Fibroblast of skin of abdomen (primary cell): ENCODE data around the gene SAP130.

Source experiments
- DNase-seq: peaks from one replicate; pipeline ENCODE4 v3.0.0-alpha.2; 2013

The SAP130 gene

DNA sequence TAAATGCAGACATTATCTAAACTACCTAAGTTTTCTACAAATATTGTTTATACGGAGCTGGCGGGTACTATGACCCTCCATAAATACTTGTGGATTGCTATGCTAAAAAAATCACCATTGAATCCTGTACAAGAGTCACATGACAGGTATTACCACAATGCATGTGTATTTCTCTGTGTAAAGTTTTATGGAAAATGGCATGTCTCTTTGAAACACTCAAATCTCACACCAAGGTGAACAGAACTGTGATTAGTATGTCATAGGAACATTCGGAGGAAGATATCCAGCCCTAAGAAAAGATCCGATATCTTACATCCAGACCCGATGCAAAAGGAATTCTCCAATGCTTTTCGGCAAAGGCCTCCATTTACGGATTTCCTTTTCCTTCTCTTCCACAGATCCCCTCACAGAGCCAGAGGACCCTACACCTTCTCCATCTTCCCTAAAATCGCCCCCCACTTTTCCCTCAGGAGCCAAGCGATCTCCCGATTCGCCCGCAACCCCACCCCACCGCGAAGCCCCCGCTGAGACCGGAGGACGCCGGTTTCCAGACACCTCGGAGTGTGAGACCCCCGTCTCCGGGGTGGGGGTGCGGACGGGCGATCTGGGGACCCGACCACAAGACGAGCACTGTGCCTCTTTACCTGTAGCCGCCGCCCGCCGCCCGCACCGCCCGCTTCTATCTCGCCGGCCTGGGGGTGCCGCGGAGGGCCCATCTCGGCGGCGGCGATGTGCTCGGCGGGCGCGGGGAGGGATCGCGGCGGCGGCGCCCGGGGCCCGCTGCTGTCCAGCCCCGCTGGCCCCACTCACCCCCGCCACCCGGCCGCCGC is 1.2 kb downstream of the SAP130 start:
- peak; percentile 1 for DNase-seq

DNA sequence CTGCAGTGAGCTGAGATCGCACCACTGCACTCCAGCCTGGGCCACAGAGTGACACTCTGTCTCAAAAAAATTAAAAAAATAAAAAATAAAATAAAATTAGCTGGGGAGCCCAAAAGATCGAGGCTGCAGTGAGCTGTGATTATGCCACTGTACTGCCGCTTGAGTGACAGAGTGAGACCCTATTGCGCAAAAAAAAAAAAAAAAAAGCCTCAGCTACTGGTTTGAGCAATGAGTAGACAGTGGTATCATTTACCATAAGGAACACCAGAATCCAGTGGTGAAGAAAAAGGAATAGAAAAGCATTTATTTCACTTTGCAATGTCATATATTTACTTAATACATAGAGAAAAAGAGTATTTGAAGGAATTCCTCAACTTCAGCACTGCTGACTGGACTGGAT is 3.0 kb downstream of the SAP130 start:
- no peak for DNase-seq

DNA sequence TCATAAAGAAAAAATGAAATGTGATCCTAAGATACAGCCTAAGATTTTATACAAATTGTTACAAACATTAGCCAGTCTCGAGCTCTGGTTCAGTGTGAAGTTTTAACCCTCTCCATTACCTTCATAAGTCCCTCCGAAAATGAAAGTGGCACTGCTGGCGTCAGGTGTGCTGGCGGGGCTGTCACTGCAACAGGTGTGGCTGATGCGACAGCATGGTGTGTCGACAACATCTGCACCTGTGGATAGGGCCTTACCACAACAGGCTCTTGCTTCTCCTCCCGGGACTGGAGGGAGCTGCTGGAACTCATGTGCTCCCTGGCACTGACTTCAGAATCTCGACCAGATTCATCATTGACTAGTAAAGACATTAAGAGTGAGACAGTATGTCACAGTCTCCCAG is 10.3 kb downstream of the SAP130 start:
- DNase-seq: no peak

DNA sequence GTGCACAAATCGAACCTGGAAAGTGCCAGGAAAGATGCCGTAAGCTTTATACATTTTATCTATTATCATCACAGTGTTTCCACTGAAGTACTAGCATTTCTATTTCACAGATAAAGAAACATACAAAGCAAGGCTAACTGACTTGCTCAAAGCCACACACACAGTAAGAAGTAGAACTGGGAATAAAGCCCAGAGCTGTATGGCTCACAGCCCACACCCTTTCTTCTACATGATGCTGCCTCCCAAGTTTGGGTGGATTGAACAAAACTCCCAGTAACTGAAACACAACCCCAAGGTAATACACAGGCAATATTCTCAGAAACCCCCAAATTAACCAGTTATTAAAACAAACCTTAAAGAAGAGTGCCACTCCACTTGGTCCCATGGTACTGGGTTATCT is 11.2 kb downstream of the SAP130 start:
- no peak for DNase-seq

DNA sequence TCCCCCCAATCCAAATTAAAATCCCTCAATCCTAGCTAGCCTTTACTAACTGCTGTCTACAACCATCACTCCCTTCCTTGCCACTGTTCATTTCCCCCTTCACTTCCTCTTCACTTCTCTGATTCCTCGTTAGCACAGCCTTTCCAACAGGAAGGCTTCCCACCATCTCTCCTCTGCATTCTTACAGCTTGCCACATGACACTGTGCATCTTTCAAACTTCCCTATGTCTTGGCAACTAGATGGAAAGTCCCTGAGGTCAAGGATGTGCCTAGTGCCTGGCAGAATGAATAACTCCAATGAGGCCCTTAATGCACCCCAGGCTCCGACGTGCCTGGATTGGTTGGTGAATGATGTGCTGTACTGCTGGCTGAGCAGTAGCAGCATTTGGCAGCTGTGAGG is 15.2 kb downstream of the SAP130 start:
- no peak for DNase-seq

DNA sequence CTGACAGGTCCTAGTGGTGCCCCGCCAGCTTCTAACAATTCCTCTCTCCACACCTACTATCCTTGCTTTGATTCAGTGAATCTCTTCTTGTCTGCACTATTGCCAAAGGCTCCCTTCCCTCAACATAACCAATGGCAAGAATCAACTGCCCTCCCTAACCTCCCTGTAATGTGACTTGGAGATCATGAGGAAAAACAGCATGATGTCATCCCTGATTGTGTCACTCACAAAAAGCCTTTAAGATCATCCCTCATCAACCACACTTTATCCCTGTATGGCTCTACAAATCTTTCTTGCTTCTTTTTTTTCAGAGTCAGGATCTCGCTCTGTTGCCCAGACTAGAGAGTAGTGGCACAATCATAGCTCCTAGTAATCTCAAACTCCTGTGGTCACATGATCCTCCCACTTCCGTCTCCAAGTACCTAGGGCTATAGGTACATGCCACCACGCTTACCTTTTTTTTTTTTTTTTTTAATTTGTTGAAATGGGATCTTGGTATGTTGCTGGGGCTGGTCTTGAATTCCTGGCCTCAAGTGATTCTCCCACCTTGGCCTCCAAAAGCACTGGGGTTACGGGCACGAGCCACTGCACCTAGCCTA is 19.7 kb downstream of the SAP130 start:
- DNase-seq: no peak

DNA sequence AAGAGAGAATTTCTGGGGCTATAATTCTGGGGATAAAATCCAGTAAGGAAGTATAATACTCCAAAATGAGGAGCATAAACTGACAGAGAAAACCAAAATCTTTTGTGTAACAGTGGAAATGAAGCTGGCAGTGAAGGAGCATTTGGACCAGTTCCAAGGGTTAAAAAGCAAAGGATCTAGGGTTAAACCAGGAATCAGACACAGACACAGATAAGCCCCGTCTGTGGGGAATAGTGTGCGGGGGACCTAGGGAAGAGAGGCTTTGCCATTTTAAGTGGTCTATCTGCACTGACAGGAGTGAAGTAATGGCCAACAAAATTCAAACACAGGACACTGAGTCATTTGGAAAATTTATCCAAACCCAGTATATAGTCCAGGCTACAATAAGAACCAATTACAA is 23.4 kb downstream of the SAP130 start:
- DNase-seq: no peak

DNA sequence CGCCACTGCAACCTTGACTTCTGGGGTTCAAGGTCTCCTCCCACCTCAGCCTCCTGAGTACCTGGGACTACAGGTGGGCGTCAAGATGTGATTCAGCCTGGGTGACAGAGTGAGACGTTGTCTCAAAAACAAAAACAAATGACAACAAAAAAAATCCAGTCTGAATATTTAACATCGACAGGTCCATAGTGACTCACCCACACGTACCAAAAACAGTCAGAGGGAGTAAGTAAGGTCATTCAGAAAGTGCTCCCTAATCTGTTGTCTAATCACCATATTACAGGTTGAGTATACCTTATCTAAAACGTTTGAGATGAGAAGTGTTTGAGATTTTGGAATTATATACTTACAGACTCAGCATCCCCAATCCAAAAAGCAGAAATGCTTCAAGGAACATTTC is 24.4 kb downstream of the SAP130 start:
- no peak for DNase-seq

DNA sequence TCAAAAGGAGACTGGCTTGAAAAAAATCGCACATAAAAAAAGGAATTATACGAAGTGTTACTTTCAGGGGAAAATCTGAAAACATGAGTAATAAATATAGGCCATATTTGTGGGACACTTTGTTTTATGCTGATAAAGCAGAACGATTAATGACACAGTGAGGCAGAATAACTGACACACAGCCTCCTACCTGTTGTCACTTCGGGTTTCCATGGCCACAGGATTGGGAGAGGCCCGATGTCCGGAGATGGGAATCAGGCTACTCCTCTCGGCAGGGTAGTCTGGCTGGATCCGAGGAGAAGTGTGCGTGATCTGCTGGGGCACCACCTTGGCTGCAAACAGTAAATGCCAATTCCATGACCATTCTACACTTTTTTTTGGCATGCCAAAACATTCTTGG is 31.7 kb downstream of the SAP130 start:
- no peak for DNase-seq

DNA sequence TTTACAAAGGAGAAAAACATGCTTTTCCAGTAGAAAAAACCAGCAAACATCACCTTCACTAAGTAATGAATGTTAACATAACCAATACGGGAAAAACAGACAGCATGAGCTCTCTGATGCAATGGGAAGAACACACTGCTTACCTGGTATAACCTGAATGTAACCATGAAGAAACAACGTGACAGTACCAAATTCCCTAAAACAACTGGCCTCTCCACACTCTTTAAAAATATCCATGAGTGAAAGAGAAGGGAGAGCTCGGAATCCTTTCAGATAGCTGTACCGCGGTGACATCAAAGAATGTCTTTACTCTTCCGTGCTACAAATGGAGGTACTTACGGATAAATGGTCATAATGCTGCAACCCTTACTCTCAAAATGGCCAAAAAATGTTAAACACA is 32.1 kb downstream of the SAP130 start:
- no peak for DNase-seq

DNA sequence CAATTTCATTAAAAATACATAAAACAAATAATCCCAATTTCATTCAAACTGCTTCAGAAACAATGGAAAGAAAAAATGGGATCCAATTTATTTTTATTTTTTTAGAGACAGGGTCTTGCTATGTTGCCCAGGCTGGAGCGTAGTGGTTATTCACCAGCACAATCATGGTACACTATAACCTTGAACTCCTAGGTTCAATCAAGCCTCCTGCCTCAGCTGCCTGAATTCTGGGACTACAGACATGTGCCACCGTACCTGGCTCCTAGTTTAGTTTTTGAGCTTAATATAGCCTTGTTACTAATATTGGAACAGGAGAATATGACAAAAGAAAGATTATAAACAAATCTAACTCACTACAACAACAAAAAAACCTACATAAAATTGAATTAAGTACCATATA is 34.2 kb downstream of the SAP130 start:
- no peak for DNase-seq

DNA sequence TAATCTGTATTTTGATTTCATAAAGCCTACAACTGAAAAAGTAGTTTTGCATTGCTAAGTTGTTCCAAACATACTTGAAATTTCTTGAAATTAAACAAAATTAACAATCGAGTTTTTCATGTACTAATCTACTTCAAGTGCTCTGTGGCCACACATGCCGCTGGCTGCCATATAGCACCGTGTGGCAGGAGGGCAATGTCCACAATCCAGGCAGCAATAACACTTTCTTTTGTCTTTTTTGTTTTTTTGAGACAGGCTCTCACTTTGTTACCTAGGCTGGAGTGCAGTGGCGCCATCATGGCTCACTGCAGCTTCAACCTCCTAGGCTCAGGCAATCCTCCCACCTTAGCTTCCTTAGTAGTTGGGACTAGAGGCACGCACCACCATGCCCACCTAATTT is 36.1 kb downstream of the SAP130 start:
- DNase-seq: no peak

DNA sequence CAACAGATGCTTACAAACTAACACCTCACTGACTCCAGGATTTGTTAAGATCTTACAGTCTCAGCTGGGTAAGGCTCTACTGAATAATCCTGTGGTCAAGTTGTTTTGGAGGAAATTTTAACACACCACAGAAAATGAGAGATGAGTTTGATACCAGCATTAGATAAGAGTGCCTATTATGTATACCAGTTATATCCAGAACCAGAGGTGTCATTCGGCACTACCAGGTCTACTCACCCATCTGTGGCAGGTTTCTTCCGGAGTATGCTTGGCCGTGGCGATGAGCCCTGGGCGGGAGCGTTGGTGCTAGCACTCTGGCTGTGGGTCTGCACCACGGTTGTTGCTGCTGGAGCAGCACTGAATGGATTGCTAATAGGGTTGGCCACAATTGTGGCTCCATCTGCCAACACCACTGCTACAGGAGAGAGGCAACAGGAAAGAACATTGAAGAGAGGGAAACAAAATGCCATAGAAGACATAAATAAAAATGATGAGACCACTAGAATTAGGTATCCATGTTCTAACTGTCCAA is 41.2 kb downstream of the SAP130 start:
- no peak for DNase-seq

DNA sequence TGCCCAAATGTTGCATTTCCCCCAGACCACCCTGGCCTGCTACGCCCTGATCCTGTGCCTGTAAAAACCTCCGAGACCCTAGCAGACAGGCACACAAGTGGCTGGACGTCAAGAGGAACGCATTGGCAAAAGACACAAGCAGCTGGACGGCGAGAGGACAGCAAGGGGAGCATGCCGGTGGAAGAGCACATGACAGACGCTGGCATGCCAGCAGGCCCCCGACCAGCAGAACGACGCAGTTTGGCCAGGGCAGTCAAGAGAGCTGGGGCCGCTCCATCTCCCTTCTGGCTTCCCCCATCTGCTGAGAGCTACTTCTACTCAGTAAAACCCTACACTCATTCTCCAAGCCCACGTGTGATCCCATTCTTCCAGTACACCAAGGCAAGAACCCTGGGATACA is 42.1 kb downstream of the SAP130 start:
- no peak for DNase-seq

DNA sequence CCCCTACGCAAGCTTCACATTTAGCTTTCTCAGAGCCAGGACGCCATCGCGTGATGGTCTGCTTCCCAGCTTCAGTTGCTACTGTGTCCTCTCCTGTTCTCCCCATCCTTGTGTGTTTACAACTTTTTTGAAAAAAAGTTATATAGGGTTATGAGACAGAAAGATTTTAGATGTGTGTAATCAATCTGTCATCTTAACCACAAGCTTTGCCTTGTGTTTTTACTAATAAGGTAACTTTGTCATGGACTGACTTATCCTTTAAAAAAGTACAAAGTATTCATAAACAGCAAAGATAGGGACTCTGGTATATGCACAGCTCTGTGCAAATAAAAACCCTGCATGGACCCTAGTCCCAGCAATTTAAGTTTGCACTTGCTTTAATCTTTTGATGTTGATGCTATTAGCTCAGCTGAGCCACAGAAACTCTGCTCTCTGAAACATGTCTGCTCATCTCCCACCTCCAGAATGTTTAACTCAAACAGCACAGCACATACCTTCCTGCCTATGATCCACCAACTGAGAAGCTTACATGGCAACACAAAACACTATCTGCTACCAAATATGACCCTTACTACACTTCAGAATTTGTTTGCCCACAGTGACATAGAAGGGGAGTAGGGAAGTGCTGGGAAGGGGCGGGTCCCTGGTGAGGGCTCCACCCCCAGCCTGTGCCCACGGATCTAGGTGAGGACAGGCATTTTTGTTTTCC is 42.7 kb downstream of the SAP130 start:
- DNase-seq: no peak

DNA sequence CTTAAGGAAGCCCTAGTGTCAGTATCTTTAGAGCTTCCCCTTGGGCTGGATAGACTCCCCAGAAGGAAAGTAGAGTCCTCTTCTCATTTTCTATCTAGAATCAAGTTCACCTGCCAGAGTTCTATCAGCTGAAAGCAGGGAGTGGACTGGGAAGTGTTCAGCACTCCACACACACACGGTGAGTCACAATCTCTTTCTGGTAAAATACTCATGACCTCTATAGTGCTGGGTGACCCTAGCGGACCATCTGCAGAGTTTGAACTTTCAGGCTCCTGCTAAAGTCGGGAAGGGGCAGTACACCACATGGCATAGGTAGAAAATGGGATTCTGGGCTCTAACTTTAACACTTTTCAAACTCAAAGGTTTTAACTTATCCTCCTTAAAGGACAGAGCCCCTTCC is 43.3 kb downstream of the SAP130 start:
- no peak for DNase-seq

DNA sequence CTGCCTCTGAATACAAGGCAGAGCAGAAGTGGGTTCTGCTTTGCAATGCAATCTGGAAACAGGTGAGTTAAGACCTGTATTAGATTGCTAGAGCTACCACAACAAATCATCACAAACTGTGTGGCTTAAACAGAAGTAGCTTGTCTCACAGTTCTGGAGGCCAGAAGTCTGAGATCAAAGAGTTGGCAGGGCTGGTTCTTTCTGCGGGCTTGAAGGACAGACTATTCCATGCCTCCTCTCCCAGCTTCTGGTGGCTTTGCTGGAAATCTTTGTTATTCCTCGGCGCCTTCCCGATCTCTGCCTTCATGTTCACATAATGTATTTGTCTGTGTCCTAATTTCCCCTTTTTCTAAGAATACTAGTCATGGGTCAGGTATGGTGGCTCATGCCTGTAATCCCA is 58.4 kb downstream of the SAP130 start:
- no peak for DNase-seq

DNA sequence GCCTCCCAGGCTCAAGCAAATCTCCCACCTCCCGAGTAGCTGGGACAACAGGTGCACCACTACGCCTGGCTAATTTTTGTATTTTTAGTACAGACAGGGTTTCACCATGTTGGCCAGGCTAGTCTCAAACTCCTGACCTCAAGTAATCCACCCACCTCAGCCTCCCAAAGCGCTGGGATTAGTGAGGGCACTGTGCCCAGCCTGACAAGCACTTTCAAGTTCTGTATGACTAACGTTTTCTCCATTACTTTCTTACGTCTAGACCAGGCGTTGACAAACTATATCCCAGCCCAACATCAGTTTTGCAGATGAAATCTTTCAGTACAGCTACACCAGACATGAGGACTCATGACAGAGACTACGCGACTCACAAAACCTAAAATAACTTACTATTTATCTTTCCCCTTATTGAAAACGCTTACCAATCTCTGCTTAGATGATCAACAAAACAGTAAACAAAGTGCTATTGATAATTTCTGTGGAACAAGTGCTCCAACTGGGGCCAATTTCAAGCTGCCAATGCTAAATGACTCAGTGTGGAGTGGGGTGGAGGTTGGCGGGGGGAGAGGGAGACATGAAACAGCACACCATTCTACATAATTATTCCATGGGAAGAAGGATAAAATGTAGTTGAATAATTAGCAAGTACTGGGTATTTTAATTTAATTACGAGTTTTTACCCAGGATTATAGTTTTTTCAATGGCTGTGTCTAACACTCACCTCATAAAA is 59.1 kb downstream of the SAP130 start:
- DNase-seq: peak; percentile 14

DNA sequence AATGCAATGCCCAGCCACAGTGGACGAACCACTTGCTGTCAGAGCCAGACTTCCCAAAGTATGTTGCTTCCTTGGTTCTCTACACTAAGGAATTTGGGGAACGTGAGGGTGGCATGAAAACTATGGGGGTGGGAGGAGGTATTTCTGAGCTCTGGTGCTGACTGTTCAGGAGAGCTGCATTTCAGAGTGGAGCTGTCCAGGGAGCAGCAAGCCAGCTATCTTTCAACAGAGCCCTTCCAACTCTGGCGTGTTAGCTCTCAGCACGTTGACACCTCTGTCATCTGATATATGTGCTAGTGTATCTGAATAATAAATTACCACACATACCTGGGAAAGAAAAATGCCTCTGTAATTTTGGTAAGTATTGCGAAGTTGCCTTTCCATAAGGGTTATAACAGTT is 66.1 kb downstream of the SAP130 start:
- no peak for DNase-seq

DNA sequence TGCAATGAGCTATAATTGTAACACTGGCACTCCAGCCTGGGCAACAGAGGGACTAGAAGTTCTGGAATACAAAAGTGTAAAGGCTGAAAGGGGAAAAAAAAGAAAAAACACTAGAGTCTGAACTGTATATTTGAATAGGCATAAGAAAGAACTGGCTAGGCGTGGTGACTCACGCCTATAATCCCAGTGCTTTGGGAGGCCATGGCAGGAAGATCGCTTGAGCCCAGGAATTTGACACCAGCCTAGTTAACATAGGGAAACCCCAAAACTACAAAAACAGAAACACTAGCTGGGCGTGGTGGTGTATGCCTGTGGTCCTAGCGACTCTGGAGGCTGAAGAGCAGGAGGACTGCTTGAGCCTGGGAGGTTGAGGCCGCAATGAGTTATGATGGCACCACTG is 70.6 kb downstream of the SAP130 start:
- no peak for DNase-seq

DNA sequence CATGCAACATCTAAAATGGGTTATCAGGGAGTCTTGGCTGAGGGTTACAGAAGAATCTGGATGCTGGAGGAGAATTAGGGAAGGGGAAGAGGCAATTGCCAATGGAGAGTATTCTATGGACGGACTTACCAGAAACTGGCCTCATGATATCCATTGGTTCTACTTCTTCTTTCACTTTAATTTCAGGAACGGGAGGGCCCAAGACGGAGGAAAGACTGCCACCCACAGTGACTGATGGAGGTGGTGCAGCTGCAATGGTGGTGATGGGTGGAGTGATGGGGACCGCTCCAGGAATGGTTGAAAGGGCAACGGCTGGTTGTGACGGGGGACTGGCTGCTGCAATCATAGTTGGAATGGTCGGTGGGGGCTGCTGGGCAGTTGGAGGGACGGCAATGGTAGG is 73.0 kb downstream of the SAP130 start:
- no peak for DNase-seq

DNA sequence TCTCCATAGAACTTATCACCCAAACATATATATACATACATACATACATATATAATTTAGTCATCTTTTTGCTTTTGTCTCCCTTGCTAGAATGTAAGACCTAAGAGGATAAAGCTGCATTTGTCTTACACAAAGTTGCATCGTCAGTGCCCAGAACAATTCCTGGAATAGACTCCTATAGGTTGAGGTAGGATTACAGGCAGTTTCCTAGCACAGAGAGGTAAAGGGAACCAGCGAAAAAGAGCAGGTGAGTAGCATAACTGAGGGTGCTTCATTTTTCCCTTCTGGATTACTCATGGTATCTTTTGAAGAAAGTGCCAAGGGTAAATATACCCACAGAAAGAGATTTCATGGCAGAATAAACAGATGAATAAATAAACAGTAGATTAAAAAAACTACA is 74.0 kb downstream of the SAP130 start:
- peak; percentile 48 for DNase-seq

DNA sequence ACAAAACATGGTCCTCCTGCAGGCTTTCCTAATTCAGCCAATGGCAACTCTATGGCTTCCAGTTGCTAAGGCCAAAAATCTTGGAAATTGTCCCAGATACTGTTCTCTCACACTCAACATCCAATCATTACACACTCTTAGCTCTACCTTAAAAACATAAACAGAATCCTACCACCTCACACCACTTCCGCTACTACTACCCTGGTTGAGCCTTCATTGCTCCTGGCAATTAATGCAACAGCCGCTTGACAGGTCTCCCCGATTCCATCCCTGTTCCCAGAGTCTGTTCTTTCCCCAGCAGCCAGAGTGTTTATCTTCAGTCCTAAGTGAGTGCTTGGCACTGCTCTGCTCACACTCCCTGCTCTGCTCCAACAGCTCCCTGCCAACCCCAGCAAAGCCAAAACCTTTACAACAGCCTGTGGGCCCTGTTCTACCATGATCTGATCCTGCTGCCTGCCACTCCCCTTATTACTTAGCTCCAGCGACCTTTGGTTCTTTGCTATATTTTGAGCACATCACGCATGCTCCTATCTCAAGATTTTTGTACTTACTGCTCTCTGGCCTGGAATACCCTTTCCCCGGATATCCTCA is 74.6 kb downstream of the SAP130 start:
- no peak for DNase-seq
